Lung (tissue), 12 donors: Measurements from ENCODE around the gene AFAP1. TPM values are rescaled to one million over a fixed set of nuclear protein-coding genes. Genes with fewer than 3 reads are reported as not detected.

Experiments used
- ATAC-seq: fragments of 200-7000 bp; cut with Tn5 transposase; one replicate; pipeline ENCODE4 v1.9.1; 2020; ENCODE audit warnings: moderate number of reproducible peaks; ENCODE audit not compliant: insufficient read depth, low FRiP score
- DNase-seq, 3 donors: peaks; one replicate each; pipeline ENCODE4 v3.0.0-alpha.2; 2013 to 2017
- H3K27ac ChIP-seq, 2 donors: one replicate each; pipeline ENCODE4 v1.5.1; 2013; ENCODE audit warnings: mild to moderate bottlenecking in 2 of 2, moderate library complexity in 2 of 2, control low read depth in 1 of 2, inconsistent platforms in 1 of 2, low read depth in 1 of 2, low read length in 1 of 2
- H3K27me3 ChIP-seq, 3 donors: one replicate each; pipeline ENCODE4 v1.5.1; 2013; ENCODE audit warnings: low read length in 2 of 3; ENCODE audit not compliant: control insufficient read depth in 3 of 3, insufficient read depth in 3 of 3
- H3K36me3 ChIP-seq, 4 donors: one replicate each; pipeline ENCODE4 v1.5.1; 2013; ENCODE audit warnings: low read length in 4 of 4, mild to moderate bottlenecking in 1 of 4, moderate library complexity in 1 of 4; ENCODE audit not compliant: control insufficient read depth in 4 of 4, insufficient read depth in 4 of 4
- H3K4me1 ChIP-seq, 5 donors: one replicate each; pipeline ENCODE4 v1.5.1; 2013; ENCODE audit warnings: low read length in 5 of 5, mild to moderate bottlenecking in 2 of 5, moderate library complexity in 1 of 5; ENCODE audit not compliant: control insufficient read depth in 5 of 5, insufficient read depth in 5 of 5
- H3K4me3 ChIP-seq: one replicate; pipeline ENCODE4 v1.5.1; 2013; ENCODE audit warnings: mild to moderate bottlenecking, control low read depth, moderate library complexity
- H3K9ac ChIP-seq, 2 donors: one replicate each; pipeline ENCODE4 v1.5.1; 2013; ENCODE audit warnings: low read length in 2 of 2, control low read depth in 1 of 2; ENCODE audit not compliant: insufficient read depth in 1 of 2
- H3K9me3 ChIP-seq, 4 donors: one replicate each; pipeline ENCODE4 v1.5.1; 2013; ENCODE audit warnings: low read length in 3 of 4, mild to moderate bottlenecking in 1 of 4, moderate library complexity in 1 of 4; ENCODE audit not compliant: control insufficient read depth in 4 of 4, insufficient read depth in 3 of 4
- WGBS, 2 donors: extraction: QIAGEN DNeasy Blood & Tissue Kit; methylation state at CpG; one replicate each; pipeline ENCODE4 v1.1.7; 2013; 5-methylcytosine and 5-hydroxymethylcytosine counted together
- polyA plus RNA-seq, 2 donors: library from polyadenylated mRNA; stranded (reverse); fragments of 200-250 nt; gene quantifications; one replicate each; pipeline ENCODE4 v1.2.1, GENCODE V29; 2013
- total RNA-seq, 2 donors: library from RNA; depleted of rRNA in 1 of 2; stranded (reverse); fragments of >200 nt in 1 of 2; gene quantifications; one replicate each; pipeline ENCODE4 v1.2.1, GENCODE V29; 2014 to 2021
- TF ChIP-seq, protein P1 (sequence below): IDR thresholded peaks from 2 replicates; pipeline ENCODE4 v1.5.1; 2012; ENCODE audit warnings: mild to moderate bottlenecking; ENCODE audit errors: control extremely low read depth, extremely low read depth
- donor health status: control.
- donor health status: control.
- donor health status: Bipolar disorder and iron deficiency.
- donor health status: healthy.
- donor health status: DM: yes; HTN: yes; CAD: no.

Gene AFAP1
- total and polyA plus RNA-seq, 4 donors = 5.3 to 34.1 (median 12.3) TPM

DNA sequence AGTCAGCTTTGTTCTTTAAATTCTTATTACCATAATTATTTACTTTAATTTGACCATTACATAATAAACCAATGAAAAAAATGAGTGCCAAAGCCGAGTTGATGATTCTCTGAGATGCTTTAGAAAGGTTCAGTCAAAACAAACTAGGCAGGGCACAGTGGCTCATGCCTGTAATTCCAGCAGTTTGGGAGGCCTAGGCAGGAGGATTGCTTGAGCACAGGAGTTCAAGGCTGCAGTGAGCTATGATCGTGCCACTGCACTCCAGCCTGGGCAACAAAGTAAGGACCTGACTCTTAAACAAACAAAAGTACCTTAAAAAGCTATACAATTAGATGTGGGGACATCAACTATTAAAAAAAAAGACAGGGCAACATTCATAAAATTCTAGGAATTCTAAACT is 75.0 kb downstream of the AFAP1 start:
- TF ChIP-seq, protein P1, sequence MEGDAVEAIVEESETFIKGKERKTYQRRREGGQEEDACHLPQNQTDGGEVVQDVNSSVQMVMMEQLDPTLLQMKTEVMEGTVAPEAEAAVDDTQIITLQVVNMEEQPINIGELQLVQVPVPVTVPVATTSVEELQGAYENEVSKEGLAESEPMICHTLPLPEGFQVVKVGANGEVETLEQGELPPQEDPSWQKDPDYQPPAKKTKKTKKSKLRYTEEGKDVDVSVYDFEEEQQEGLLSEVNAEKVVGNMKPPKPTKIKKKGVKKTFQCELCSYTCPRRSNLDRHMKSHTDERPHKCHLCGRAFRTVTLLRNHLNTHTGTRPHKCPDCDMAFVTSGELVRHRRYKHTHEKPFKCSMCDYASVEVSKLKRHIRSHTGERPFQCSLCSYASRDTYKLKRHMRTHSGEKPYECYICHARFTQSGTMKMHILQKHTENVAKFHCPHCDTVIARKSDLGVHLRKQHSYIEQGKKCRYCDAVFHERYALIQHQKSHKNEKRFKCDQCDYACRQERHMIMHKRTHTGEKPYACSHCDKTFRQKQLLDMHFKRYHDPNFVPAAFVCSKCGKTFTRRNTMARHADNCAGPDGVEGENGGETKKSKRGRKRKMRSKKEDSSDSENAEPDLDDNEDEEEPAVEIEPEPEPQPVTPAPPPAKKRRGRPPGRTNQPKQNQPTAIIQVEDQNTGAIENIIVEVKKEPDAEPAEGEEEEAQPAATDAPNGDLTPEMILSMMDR = no peak
- Histone ChIP-seq H3K4me1 (peaks cover 0 to 28% (median 10%) of the 10 kb centered on the region in 5 donors), H3K27me3 (no peaks in the 10 kb centered on the region), H3K4me3 (no peak overlapping the region), H3K9ac (no peak overlapping the region), H3K27ac (no peak overlapping the region), H3K9me3 (peaks cover 0 to 2% (median under 1%) of the 10 kb centered on the region in 4 donors), H3K36me3 (peaks cover 0 to 13% (median 9%) of the 10 kb centered on the region in 4 donors)
- no peak for ATAC-seq
- WGBS, 2 donors = 75 to 90% methylated on average over 2 of the region's 2 CpGs
- DNase-seq = no peak

DNA sequence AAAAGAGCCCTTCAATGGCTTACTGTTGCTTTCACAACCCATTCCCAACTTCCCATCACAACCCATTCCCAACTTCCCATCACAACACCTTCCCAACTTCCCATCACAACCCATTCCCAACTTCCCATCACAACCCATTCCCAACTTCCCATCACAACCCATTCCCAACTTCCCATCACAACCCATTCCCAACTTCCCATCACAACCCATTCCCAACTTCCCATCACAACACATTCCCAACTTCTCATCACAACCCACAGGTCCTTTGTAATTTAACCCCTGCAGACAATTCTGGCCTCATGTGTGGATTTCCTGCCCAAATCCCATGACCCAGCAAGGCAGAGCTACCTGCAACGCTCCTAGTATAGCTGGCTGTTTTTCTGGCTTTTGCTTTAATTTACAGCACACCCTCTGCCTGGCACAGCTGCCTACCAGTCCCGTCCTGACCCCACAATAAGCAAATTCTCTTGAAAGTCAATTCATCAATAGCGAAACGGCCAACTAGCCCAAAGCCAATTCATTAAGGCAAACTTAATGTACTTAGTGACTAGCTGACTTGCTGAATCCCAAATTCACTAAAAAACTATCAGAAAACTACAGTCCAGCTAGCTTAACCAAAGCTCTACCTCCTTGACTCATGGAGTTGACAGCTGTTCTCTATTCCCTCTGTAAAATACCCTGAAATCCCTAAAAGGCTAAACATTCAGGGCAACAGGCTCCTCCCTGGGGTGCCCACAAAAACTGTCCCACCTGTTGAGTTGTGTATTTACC is 75.6 kb downstream of the AFAP1 start:
- H3K36me3 ChIP-seq = peaks cover 0 to 13% (median 6%) of the 10 kb centered on the region in 4 donors
- peaks cover 0 to 2% (median under 1%) of the 10 kb centered on the region in 4 donors for H3K9me3 ChIP-seq
- ATAC-seq (no peak), DNase-seq (peak; percentile 59 to 95 (median 82))
- H3K4me3 ChIP-seq = no peak overlapping the region
- 95 to 97% methylated on average over 4 of the region's 4 CpGs for WGBS, 2 donors
- peaks cover 0 to 28% (median 10%) of the 10 kb centered on the region in 5 donors for H3K4me1 ChIP-seq
- no peak overlapping the region for H3K27ac ChIP-seq
- no peak overlapping the region for H3K9ac ChIP-seq
- TF ChIP-seq, protein P1 = no peak
- no peaks in the 10 kb centered on the region for H3K27me3 ChIP-seq

DNA sequence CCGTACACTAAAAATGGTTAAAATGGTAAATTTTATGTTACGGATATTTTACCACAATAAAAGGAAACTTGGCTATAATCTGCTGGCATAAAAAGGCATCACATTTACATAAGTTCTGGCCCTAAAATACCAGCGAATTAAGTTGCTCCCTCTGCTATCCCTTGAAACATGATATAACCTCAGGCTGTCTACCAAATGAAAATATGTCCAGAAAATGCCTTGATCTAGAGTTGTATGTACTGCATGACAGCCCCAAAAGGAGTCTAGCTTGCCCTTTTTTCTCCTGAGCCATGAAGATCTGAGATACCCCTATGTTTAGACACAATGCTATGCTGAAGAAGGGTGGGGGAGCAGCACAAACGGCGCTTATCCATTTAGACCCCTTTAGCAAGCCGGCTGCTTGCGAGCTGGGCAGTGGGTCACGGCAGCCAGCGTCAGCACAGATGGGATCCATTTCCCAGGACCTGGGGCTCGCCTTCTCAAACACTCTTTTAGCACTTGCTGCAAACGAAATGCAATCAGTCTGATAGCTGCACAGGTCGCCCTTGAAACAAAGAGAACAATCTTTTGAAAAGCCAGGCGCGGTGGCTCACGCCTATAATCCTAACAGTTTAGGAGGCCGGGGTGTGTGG is 77.0 kb downstream of the AFAP1 start:
- TF ChIP-seq, protein P1 = no peak
- Histone ChIP-seq H3K27ac (no peak overlapping the region), H3K9ac (no peak overlapping the region), H3K4me1 (peaks cover 0 to 29% (median 11%) of the 10 kb centered on the region in 5 donors), H3K4me3 (no peak overlapping the region), H3K9me3 (peaks cover 0 to 2% (median under 1%) of the 10 kb centered on the region in 4 donors), H3K27me3 (no peaks in the 10 kb centered on the region), H3K36me3 (peaks cover 0 to 9% (median 5%) of the 10 kb centered on the region in 4 donors)
- WGBS, 2 donors = 87 to 89% methylated on average over 16 of the region's 16 CpGs
- ATAC-seq (no peak), DNase-seq (peak; percentile 40 to 58 (median 52))
